GM12801 (cell line): Measurements from ENCODE around the gene ZNF366.

Experiments
- CTCF ChIP-seq: IDR thresholded peaks from one replicate; pipeline ENCODE4 v1.5.1; 2011; ENCODE audit warnings: control low read depth; ENCODE audit not compliant: insufficient read length; ENCODE audit errors: extremely low read depth

Gene ZNF366

GRCh38 chr5:72402381-72402890 is 104.8 kb downstream of the ZNF366 start:
- no peak for TF ChIP-seq CTCF

GRCh38 chr5:72400950-72401349 is 106.3 kb downstream of the ZNF366 start:
- TF ChIP-seq CTCF: no peak

GRCh38 chr5:72397836-72398235 is 109.4 kb downstream of the ZNF366 start:
- no peak for TF ChIP-seq CTCF

- TF ChIP-seq CTCF: no peak
Measured at GRCh38 chr5:72394688-72395087, 112.5 kb downstream of the ZNF366 start.

GRCh38 chr5:72393052-72393451 is 114.2 kb downstream of the ZNF366 start:
- TF ChIP-seq CTCF: no peak
